Activated CD8-positive, alpha-beta memory T cell treated with anti-CD3 and anti-CD28 coated beads, Interleukin-2, amount 50 U/mL, for 24 hours (primary cell): ENCODE measurements around the gene MLLT10.
"Not testable (repeated sequence)": the region's sequence is repeated elsewhere in the genome, so short reads cannot be mapped to it uniquely, and the experiment has no call there.

Source experiments
- DNase-seq: peaks from one replicate; pipeline ENCODE4 v3.0.0-alpha.2; 2020; ENCODE audit errors: extremely low read depth

The MLLT10 gene

DNA sequence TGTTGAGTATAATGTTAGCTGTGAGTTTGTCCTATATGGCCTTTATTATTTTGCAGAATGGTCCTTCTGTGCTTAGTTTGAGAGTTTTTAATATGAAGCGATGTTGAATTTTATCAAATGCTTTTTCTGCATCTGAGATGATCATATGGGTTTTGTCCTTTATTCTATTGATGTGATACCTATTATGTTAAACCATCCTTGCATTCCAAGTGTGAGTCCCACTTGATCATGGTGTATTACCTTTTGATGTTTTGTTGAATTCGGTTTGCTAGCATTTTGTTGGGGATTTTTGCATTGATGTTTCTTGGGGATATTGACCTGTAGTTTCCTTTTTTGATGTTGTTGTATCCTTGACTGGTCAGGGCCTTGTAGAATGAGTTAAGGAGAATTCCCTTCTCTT lies 166.4 kb downstream of the MLLT10 start:
- DNase-seq, result no peak

DNA sequence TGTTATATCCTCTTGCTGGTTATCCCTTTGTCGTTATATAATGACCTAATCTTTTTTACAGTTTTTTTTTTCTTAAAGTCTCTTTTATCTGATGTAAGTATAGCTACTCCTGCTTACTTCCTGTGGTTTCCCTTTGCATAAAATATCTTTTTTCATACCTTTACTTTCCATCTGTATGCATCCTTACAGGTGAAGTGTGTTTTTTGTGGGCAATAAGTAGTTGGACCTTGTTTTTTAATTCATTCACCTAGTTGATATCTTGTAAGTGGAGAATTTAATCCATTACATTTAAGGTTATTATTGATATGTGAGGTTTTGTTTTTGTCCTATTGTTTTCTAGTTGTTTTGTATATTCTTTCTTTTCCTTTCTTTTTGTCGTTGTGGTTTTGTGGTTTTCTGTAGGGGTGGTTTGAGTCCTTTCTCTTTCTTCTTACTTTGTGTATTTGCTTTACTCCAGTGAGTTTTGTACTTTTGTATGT lies 168.6 kb downstream of the MLLT10 start:
- no peak for DNase-seq

DNA sequence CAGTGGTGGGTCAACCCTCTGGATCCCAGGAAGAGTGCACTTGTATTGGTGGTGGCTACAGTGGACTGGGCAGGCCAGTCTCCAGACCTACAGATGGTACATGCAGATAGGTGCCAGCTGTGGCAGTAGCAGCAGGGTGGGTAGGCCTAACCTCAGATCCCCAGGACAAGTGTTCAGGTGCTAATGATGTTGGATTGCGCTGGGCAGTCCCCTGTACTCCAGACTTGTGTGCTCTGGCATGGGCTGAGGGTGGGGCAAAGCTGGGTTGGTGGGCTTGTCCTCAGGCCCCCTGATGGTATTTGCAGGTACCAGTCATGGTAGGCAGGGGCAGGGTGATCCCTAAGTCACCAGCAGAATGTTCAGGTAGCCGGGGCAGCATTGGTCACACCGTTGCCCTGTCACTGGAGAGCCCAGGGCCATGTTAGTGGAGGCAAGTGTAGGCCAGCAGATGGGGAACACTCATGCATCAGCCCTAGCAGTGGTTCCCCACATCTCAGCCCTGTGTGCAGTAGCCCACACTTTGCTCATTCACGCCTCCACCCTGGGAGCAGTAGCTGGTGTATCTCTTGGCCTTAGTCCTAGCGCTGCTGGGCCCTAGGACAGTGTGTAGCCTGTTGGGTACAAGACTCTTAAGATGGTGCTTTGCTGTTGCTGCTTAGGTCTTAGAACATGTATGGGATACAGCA lies 171.3 kb downstream of the MLLT10 start:
- no peak for DNase-seq

DNA sequence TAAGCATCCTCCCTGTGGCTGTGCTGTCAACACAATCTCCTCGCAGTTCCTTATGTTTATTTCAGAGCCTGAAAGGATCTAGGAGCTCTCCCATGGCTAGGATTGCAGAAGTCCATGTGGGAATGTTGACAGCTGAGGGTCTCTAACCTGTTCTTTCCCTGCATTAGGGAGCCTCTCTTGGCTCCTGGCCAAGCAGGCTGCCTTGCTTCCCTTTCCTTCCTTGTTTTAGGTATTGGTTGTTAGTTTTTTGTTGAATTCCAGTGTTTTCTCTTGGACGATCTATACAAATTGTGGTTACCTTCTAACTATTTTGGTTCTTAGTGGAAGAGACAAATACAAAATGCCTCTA lies 171.8 kb downstream of the MLLT10 start:
- no peak for DNase-seq

DNA sequence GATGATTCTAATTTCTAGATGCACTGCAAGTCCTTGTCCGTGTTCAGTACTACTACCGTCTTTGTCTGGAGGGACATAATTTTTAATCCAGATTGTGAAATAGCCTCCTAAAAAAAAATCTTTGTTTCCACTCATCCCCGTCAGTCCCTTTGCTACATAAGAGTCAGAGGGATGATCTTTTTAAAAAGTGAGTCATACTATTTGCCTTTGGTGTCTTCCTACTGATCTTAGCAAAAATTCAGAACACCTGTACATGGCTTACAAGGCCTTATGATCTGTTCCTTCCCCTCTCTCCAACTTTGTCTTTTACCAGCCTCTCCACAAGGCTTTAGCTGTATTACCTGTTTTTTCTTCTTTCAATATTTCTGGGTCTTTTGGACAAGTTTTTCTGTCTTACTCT lies 173.5 kb downstream of the MLLT10 start:
- no peak for DNase-seq

DNA sequence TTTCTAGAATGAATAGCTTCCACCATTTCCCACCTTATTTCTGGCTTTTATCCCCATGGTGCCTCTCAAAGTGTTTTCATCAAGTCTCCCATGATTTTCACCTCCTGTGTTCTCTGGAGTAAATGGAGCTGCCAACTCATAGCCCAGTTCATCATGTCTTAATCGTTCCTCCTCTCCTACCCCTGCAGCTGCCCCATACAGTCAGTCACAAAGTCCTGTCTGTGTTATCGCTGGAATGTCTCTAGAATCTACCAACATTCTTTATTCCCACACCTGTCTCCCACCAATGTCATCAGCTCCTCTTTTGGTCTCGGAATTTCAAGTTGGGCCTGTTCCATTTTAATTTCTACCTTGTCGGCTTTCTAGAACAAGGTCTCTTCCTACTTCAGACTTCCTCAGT lies 178.9 kb downstream of the MLLT10 start:
- DNase-seq, result no peak

DNA sequence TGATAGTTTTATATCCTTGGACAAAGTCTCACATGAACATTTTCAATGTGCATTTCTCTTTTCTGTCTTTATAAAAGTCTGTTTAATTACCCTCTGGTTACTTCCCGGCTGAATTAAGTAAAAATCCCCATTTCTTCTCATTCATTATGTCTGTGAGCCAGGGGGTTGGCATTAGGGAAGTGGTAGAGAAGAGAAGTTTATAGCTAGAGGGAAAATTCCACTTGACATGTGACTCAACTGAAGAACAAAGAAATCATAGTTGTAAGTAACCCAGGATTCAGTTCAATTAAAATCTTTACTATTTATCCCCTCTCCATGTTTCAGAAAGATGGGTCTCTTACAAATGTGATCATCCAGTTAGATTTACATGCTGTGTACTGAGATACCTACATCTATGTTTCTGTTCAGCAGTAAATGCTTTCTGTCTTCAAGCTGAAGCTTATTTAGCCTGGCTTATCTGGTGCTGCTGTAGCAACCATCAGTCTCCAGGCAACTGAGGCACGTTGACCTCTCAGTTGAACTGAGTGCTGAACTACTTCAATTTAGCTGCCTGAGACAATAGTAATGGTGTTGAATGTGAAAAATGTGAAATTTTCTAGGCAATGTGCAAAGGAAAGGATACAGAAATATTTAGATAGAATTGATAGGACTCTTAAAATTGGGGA lies 181.6 kb downstream of the MLLT10 start:
- DNase-seq, result no peak

DNA sequence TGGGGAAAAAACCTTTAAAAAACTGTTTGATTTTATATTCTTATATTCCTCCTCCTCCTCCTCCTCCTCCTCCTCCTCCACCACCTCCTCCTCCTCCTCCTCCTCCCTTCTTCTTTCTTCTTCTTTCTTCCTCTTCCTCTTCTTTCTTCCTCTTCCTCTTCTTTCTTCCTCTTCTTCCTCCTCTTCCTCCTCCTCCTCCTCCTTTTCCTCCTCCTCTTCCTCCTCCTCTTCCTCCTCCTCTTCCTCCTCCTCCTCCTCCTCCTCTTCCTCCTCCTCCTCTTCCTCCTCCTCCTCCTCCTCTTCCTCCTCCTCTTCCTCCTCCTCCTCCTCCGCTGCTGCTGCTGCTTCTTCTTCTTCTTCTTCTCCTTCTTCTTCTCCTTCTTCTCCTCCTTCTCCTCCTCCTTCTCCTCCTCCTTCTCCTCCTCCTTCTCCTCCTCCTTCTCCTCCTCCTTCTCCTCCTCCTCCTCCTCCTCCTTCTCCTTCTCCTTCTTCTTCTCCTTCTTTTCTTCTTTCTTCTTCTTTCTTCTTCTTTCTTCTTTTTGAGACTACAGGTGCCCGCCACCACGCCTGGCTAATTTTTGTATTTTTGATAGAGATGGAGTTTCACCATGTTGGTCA lies 183.5 kb downstream of the MLLT10 start:
- not testable (repeated sequence) for DNase-seq

DNA sequence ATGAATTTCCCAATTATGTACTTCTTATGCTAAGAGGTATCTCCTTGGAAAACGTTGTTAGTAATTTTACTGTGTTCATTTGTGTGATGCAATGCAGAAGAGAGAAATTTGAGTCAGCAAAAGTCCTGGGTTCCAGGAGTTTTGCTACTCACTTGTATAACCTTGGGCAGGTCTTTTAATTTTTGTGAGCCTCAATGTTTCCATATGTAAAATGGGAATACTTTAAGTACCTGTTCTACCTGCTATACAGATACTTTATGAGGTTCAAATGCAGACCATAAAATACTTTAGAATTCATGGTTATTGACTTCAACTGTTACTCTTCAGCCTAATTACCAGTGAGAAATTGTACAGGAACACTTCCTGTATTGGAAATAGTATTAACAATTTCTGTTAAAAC lies 185.5 kb downstream of the MLLT10 start:
- DNase-seq, result no peak

DNA sequence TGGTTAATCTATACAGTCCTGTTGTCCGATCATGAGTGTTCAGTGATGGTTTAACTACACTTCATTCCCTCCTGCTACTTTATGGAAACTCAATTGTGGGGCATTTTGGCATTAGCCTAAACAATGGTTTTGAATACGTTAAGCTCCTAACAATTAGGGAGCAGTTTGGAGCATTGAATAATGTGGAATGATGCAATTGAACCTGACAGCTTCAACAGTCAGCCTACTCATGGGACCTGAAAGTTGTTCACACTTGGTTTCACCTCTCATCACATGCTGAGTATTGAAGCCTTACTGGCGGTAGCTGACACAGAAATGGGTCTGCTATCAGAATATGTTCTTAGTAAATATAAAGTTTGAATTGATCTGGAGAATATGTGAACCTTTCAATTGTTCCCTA lies 186.1 kb downstream of the MLLT10 start:
- DNase-seq, result no peak

DNA sequence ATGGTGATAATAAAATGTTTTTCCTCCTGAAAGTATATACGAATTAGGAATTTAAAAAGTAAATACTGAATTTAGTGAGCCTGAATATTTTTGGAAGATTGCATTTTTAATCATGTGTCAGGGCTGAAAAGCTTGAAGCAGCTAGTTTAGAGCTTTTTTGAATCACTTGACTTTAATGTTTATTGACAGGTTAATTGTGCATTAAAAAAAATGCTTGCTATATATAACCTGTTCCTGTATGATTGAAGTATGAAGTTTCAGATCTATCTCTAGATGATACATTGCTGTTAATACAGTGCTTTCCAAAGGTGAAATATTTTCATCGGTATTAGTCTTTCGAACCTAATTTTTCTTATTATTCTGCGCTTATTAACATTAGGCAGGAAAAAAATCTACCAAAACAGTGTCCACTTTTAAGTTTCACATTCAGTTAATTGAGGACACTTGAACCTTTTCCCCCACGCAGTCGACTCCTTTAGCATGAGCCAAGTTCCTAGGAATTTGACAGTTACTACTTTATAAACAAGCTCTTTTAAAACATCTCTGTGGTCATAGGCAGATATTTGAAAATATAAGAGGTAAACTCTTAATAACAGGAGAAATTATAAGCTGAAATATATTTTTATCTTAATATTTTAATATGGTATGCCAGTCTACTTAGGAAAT lies 187.1 kb downstream of the MLLT10 start:
- no peak for DNase-seq

DNA sequence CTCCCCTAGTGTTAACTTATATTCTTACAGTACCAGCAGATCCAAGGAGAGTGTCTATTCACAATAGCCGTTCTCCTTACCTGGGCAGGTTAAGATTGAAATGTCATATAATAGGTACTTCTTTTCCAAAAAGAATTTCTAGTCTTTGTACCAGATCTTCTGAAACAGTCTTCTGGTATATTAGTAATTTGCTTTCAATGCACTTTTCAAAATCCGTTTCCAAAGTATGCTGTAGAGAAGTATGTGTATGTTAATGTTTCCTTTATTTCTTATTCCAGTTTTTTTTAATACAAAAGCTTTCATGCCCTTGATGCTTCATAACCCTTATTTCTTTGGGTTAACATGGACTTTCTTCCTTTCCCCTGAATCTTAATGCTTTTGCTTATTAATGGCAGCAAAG lies 188.2 kb downstream of the MLLT10 start:
- no peak for DNase-seq

DNA sequence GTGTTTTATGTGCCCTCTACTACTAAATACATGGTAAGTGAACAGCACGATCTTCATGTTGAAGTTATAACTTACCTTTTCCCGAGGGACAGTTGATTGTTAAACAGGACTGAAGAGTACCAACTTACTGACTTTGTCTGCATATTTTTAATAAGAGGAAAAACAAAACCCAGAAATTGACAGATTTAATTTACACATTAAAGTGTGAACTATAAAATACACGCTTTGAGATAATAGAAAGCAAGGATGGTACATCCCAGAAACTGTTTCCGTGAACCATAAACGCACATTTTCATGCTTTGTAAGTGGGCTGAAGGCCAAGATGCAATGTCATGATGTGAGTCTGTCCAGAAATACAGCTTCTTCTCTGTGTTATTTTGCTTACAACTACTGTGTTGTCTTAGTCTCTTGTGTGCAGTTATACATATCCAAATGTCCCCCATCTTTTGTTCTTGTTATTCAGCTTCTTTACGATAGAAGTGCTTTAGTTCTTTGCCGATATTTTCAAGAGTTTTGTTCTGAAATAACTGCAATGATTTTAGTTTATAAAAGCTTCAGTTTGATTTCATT lies 190.1 kb downstream of the MLLT10 start:
- no peak for DNase-seq

DNA sequence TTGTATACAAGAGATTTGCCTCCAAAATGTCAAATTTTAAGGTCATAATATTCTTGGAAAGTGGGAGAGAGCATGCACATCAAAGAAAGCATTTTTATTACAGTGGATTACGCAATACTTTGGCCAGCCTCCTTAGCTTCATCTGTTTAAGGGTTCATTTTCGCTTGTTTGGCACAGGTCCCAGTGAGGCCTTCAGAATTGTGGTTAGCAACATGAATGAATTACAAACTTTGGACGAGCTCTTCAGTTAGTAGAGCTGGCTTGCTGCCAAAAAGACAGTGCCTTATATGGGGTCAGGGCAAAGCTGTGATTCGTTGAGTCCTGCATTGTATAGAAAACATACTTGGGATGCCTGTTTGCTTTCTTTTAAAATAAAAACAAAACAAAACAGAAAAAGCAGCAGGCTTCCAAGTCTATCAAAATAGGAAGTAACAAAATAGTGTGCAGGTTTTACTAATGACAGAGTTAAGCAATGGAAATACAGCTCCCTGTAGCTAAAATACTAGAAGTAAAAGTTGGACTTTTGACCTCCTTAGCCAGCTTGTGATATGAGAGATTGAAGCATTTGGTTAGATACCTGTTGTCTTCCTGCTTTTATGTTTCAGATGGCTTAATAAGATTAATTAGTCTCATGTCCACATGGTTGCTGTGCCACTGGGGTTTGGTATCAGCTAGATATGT lies 190.8 kb downstream of the MLLT10 start:
- DNase-seq, result no peak

DNA sequence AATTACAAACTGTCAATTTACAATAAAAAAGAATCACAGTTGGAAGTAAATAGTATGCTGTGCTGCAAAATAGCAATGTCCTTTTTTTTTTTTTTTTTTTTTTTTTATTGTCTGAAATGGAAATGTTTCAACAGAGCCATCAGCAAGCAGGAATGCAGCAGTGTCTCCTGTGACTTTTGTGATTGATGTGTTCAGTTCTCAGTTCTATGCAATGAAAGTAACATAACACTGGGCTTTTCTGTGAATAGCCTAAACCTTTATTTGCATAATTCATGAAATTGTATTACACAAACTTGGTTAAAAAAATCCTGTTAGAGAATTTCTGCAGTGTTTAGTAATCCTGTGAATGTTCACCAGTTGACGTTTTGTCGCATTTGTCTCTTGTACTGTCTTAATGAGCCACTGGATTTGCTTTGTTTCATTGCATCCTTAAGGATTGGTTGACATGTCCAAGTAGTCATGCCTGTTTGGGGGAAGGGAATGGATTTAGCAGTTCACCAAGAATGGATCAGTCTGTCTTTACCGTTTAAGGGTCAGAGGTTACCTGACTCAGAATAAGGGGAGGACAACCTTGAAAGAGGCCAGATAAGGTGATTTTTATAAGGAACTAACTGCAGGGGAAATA lies 192.7 kb downstream of the MLLT10 start:
- DNase-seq, result no peak

DNA sequence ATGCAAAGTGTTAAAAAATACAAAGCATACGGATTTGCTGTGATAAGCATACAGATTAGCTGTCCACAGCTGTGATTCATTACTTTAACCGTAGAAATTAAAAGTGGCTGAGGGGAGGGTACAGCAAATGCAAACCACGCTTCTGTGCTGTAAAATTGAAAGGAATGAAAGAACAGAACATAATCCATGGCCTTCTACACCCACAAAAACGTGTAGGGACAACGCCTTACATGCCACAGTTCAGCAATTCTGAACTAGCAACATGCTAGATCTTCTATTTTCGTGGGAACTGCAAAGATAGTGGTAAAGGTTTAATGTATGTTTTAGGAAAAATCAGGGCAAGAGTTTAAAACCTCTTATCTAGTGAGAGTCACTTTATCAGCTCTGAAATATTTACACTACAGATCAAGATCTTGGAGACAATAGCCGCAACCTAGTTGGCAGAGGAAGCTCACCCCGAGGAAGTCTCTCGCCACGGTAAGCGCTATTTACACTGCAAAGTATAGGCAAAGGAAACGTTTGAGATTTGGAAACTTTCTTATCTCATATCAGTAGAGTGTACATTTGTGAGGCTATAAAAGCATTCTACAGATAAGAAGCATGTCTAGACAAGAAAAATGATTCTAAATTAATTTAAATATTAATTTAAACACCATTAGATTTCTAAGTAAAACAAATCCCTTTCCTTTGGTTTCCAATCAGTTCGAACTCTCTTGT lies 193.6 kb downstream of the MLLT10 start:
- no peak for DNase-seq

DNA sequence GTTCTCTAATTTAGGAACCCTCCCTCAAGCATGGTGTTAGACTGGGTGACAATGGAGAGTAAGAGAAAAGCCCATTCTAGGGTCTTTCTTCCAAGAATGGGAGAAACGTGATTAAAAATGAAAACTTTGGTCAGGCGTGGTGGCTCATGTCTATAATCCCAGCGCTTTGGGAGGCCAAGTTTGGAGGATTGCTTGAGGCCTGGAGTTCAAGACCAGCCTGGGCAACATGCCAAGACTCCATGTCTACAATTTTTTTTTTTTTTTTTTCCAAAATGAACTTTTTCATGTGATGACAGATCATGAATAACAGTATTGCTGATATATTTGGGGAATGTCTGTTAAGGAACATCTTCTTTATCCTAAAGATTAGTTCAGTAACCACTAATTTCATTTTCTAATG lies 194.6 kb downstream of the MLLT10 start:
- no peak for DNase-seq

DNA sequence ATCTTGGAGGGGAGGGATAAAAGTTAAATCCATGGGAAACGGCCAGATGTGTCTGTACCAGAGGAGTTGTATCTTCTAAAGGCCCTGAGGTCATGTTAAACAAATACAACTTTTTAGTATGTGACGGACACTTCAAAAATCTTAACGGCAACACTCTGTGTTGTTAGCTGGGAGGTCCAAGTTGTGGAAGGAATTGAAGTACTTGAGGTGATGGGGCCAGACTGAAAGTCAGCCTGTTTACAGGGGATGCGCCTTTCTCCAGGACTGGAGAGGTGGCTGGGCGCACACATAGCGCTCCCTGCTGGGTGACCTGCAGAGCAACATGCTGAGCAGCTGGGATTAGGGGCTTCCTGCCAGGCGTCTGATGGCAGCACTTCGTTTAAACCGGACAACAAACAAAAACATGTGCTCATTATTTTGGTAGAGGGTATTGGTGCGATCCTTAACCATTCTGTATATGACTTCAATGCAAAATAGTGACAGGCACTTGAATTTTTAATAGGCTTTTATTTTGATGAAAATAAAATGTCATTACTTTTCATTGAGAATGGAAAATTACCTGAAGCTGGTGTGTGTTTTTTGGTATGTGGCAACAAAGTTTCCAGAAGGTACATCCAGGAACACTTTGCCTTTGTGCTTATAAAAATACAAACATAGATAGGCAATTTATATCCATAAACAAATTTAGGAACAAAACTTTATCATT lies 198.2 kb downstream of the MLLT10 start:
- DNase-seq, result no peak

DNA sequence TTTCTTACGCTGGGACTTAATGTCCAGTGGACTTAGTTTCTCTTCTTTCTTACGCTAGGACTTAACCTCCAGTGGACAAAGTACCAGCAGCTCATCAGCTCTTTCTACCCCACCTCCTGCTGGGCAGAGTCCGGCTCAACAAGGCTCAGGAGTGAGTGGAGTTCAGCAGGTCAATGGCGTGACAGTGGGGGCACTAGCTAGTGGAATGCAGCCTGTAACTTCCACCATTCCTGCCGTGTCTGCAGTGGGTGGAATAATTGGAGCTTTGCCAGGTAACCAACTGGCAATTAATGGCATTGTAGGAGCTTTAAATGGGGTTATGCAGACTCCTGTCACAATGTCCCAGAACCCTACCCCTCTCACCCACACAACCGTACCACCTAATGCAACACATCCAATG lies 199.7 kb downstream of the MLLT10 start:
- no peak for DNase-seq

DNA sequence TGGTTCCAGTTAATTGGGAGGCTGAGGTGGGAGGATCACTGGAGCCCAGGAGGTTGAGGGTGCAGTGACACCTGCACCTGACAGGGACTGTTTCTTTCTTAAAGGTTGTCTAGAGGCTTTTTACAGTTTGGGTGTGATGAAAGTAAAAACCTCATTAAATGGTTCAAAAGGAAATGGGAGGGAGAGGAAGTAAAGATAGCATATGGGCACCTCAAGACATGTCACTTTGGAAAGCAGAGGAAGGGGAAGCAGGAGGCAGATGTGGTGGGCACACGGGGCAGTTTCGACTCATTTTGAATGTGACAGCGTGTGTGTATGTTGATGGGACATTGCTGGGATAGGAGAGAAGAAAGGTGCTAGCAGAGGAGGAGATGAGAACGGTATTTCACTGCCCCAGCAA lies 203.1 kb downstream of the MLLT10 start:
- no peak for DNase-seq
